Adrenal gland (tissue), 5 donors: ENCODE results near the gene POPDC2.

Source experiments
- CTCF ChIP-seq, 6 experiments: fragments of 450-650 bp in 4 of 6; fragments of 200-600 bp in 2 of 6; sonication (generic) in 1 of 6; IDR thresholded peaks; 1 replicate in 5 of 6; 2 replicates in 1 of 6; pipeline versions ENCODE4 v1.5.1 to v1.8.0; 2016 to 2021; ENCODE audit warnings: antibody characterized with exemption in 6 of 6, mild to moderate bottlenecking in 2 of 6, moderate library complexity in 1 of 6
- POLR2A ChIP-seq, 2 donors: fragments of 450-650 bp; IDR thresholded peaks; one replicate each; pipeline ENCODE4 v1.6.1; 2017; ENCODE audit warnings: antibody characterized with exemption in 2 of 2, mild to moderate bottlenecking in 2 of 2, moderate library complexity in 1 of 2
- donor health status: DM: no; HTN: no; CAD: no.

- TF ChIP-seq POLR2A (IDR thresholded peaks at IDR 0.05) (no peak), CTCF (IDR thresholded peaks at IDR 0.05) (no peak)
Observed at GRCh38 chr3:119628816-119629445, 31.5 kb downstream of the POPDC2 start.
